T-helper 2 cell treated with Interferon-gamma antibody and Interleukin-4, amounts not matched to agents 100 ng/mL and 5 ng/mL, for 36 hours (primary cell): ENCODE results near the gene CXCL10. TPM values are rescaled to one million over a fixed set of nuclear protein-coding genes. Genes with fewer than 3 reads are reported as not detected.

Source experiments
- intact Hi-C: fragments of 100-400 bp; cut with micrococcal nuclease; formaldehyde crosslinking; loops from one replicate; pipeline ENCODE4 v1.15.1; 2023
- total RNA-seq: library from RNA; stranded (reverse); gene quantifications from 2 replicates; pipeline ENCODE4 v1.2.3, GENCODE V29; 2022

CXCL10 gene
- total RNA-seq, 1 donor from 2014 or later, result 1.4 TPM

GRCh38 chr4:76029300-76029699 lies 6.0 kb upstream of the CXCL10 start:
- intact Hi-C loops, result loop anchor here (2.0 kb wide), 1 partner anchor 26 kb away; no protein-coding TSS in a partner anchor

- intact Hi-C loops, result loop anchor here (2.0 kb wide), 1 partner anchor 26 kb away; no protein-coding TSS in a partner anchor
Observed at GRCh38 chr4:76028350-76028765, 5.1 kb upstream of the CXCL10 start.

- intact Hi-C loops, result loop anchor here (1.0 kb wide), 1 partner anchor 35 kb away; no protein-coding TSS in a partner anchor
Observed at GRCh38 chr4:76024065-76024464, 768 bp upstream of the CXCL10 start.

- intact Hi-C loops, result no loop called here
Observed at GRCh38 chr4:76022677-76023076, 620 bp downstream of the CXCL10 start.

- intact Hi-C loops, result no loop called here
Observed at GRCh38 chr4:76022031-76022430, 1.3 kb downstream of the CXCL10 start.

- intact Hi-C loops, result no loop called here
Observed at GRCh38 chr4:76017056-76017686, 6.1 kb downstream of the CXCL10 start.

- intact Hi-C loops, result no loop called here
Observed at GRCh38 chr4:76016393-76016792, 6.9 kb downstream of the CXCL10 start.

- intact Hi-C loops, result no loop called here
Observed at GRCh38 chr4:76013540-76013939, 9.8 kb downstream of the CXCL10 start.

- intact Hi-C loops, result no loop called here
Observed at GRCh38 chr4:76012388-76012801, 10.9 kb downstream of the CXCL10 start.

GRCh38 chr4:76011700-76012387 lies 11.5 kb downstream of the CXCL10 start:
- intact Hi-C loops, result no loop called here

- intact Hi-C loops, result no loop called here
Observed at GRCh38 chr4:76011018-76011670, 12.2 kb downstream of the CXCL10 start.

- intact Hi-C loops, result no loop called here
Observed at GRCh38 chr4:76010576-76010975, 12.7 kb downstream of the CXCL10 start.

- intact Hi-C loops, result no loop called here
Observed at GRCh38 chr4:76009311-76009710, 14.0 kb downstream of the CXCL10 start.

- intact Hi-C loops, result no loop called here
Observed at GRCh38 chr4:76007089-76007862, 16.0 kb downstream of the CXCL10 start, which contains the start of gene CXCL9. CXCL9 (minus strand) TSS chr4:76007509; CDS start chr4:76007449, 60 bp downstream.

- intact Hi-C loops, result no loop called here
Observed at GRCh38 chr4:76003620-76004019, 19.7 kb downstream of the CXCL10 start.

- intact Hi-C loops, result no loop called here
Observed at GRCh38 chr4:76003035-76003434, 20.3 kb downstream of the CXCL10 start.

GRCh38 chr4:76002176-76002575 lies 21.1 kb downstream of the CXCL10 start:
- intact Hi-C loops, result no loop called here

GRCh38 chr4:76001700-76002099 lies 21.6 kb downstream of the CXCL10 start:
- intact Hi-C loops, result no loop called here

- intact Hi-C loops, result no loop called here
Observed at GRCh38 chr4:76000279-76000678, 23.0 kb downstream of the CXCL10 start.

- intact Hi-C loops, result loop anchor here (10.0 kb wide), 3 partner anchors 274 to 1076 kb away; partner anchors contain the start of genes CCNI and USO1
Observed at GRCh38 chr4:75998525-75999147, 24.7 kb downstream of the CXCL10 start.

GRCh38 chr4:75997946-75998345 lies 25.4 kb downstream of the CXCL10 start:
- intact Hi-C loops, result loop anchor here (10.0 kb wide), 3 partner anchors 273 to 1077 kb away; partner anchors contain the start of genes CCNI and USO1
